Measurements from ENCODE around the gene MUSTN1.

GRCh38 chr3:52842424-52842823 is 7.6 kb upstream of the MUSTN1 start:
- TF ChIP-seq EZH2 (IDR thresholded peaks at IDR 0.05; ENCODE audit: borderline replicate concordance, low read depth, low read length, severe bottlenecking) = no peak
- TF ChIP-seq, protein P1, sequence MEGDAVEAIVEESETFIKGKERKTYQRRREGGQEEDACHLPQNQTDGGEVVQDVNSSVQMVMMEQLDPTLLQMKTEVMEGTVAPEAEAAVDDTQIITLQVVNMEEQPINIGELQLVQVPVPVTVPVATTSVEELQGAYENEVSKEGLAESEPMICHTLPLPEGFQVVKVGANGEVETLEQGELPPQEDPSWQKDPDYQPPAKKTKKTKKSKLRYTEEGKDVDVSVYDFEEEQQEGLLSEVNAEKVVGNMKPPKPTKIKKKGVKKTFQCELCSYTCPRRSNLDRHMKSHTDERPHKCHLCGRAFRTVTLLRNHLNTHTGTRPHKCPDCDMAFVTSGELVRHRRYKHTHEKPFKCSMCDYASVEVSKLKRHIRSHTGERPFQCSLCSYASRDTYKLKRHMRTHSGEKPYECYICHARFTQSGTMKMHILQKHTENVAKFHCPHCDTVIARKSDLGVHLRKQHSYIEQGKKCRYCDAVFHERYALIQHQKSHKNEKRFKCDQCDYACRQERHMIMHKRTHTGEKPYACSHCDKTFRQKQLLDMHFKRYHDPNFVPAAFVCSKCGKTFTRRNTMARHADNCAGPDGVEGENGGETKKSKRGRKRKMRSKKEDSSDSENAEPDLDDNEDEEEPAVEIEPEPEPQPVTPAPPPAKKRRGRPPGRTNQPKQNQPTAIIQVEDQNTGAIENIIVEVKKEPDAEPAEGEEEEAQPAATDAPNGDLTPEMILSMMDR (IDR thresholded peaks at IDR 0.05; ENCODE audit: borderline replicate concordance, extremely low read depth, low read length, poor library complexity, severe bottlenecking) = no peak

Measured in DND-41 (cell line).